ENCODE results near the gene DMRTC2.

The DMRTC2 gene

DNA sequence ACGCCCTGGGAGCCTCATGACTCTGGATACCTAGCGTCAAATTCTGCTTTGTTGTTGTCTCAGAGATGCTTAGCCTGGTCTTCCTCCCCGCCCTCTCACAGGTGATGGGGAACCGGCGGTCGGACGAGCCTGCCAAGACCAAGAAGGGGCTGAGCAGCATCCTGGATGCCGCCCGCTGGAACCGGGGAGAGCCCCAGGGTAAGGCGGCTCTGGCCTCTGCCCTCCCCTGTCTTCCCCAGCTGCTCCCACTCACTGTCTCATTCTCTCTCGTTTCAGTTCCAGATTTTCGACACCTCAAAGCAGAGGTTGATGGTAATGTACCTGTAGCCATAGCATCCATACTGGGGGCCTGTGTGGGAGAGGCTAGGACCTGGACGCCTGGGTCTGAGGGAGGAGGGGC, 49.5 kb downstream of the DMRTC2 start:
- DNase-seq = no peak

DNA sequence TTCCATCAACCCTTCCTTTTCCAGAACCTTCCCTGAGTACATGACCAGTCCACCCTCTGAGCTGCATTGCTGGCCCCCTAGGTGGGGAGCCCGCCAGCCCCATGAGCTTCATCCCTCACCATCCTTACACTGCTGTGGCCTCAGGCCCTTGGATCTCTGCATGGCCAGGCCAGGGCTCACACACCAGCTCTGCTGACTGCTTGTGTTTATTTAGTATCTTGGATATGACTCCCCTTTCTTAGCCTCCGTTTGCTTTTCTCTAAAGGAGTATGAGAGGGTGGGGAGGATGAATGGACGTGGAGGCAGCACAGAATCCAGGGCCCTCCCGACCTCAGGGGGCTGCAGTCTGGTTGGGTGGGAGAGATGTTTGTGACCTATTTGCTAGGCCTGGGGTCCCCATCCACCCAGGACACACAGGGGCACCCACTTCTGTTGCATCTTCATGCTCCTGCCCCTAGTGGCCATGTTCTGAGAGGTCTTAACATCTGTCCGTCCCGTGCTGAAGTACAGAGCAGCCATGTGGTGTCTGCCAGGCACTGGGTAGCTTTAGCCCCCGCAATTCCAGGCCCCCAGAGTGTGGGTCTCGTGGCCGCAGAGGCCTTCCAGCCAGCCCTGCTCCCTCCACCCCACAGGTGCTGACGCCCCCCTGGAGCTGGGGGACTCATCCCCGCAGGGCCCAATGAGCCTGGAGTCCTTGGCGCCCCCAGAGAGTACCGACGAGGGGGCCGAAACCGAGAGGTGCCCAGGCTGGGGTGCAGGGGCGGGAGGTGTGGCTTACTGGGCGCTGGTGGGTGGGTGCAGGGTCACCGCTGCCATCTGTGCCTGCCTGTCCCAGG, 51.1 kb downstream of the DMRTC2 start:
- DNase-seq = no peak

DNA sequence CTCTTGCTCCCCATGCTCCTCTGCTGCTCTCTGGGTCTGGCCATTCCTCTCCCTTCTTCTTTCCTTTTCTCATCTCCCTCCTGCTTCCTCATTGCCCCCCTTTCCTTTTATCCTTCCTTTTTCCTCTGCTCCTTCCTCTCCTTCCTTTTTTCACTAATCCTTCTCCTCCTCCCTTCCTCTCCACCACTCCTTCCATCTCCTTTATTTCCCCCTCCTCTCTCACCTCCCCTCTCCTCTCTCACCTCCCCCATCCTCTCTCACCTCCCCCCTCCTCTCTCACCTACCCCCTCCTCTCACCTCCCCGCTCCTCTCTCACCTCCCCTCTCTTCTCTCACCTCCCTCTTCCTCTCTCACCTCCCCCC, 51.7 kb downstream of the DMRTC2 start:
- DNase-seq = no peak

DNA sequence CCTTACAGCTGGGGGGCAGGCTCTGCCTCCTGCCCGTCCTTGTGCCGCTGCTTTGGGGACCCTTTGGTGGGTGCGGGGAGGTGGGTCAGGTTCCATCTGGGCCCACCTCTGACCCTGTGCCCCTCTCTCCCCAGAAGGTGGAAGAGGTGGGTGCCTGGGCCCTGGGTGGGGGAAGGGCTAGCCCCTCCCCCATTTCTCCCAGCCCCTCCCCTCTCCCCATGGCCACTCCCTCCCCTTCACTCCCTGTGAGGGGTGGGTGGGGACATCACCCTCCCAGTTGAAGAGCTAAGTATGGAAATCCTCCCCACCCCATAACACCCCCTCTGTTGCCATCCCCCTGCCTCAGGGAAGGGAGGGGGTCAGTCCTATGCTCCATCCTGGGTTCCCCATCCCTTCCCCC, 52.3 kb downstream of the DMRTC2 start:
- no peak for DNase-seq

DNA sequence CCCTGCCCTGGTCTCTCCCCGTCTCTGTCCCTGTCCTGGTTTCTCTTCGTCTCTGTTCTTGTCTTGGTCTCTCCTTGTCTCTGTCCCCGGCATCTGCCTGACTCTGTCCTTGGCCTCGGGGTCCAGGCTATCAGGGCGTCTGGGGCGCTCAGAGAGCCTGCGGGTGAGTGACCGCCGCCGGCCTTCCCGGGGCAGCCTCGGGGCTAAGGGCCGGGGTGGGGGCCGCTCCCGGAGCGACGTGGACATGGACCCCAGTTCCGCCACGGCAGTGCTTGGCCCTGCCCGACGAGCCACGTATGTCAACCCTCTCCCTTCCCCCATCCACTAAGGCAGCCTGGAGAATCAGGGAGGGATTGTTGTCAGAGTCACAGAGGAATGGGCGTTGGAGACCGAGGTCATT, 53.0 kb downstream of the DMRTC2 start:
- no peak for DNase-seq

DNA sequence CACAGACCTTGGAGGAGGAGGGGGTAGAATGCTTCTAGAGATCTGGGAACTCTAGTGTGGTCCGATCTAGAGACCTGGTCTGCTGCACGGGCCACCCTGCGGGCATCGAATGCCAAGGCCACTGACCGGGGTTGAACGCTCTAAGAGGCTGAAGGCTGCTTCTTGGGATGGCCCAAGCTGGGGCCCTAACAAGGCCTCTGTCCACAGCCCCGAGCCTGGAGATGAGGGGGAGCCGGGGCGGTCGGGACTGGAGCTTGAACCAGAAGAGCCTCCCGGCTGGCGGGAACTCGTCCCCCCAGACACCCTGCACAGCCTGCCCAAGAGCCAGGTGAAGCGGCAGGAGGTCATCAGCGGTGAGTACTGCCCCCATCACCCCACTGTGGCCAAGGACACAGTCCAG, 53.4 kb downstream of the DMRTC2 start:
- no peak for DNase-seq
